Ovary (tissue), 9 donors: ENCODE measurements around the gene AFF1. TPM values are rescaled to one million over a fixed set of nuclear protein-coding genes. Genes with fewer than 3 reads are reported as not detected.

Source experiments
- DNase-seq, 5 donors: peaks; one replicate each; pipeline ENCODE4 v3.0.0-alpha.2; 2019 to 2020
- H3K27ac ChIP-seq, 2 donors: fragments of 200-600 bp; one replicate each; pipeline versions ENCODE4 v1.5.1 to v1.8.0; 2019 to 2022
- H3K27me3 ChIP-seq: fragments of 200-600 bp; one replicate; pipeline ENCODE4 v1.8.0; 2022
- H3K36me3 ChIP-seq: fragments of 200-600 bp; sonication (generic); one replicate; pipeline ENCODE4 v1.5.1; 2019
- H3K4me1 ChIP-seq: one replicate; pipeline ENCODE4 v1.8.1; 2013; ENCODE audit warnings: mild to moderate bottlenecking, moderate library complexity; ENCODE audit not compliant: insufficient read depth
- H3K4me3 ChIP-seq: fragments of 200-600 bp; sonication (generic); one replicate; pipeline ENCODE4 v1.5.1; 2017
- H3K9me3 ChIP-seq, 2 donors: fragments of 200-600 bp in 1 of 2; sonication (generic) in 1 of 2; one replicate each; pipeline versions ENCODE4 v1.5.1 to v1.8.1; 2013 to 2019; ENCODE audit warnings: mild to moderate bottlenecking in 1 of 2, moderate library complexity in 1 of 2
- CTCF ChIP-seq, 3 donors: fragments of 450-650 bp in 2 of 3; fragments of 200-600 bp in 1 of 3; IDR thresholded peaks; one replicate each; pipeline versions ENCODE4 v1.5.1 to v1.8.0; 2016 to 2022; ENCODE audit warnings: antibody characterized with exemption in 3 of 3, mild to moderate bottlenecking in 1 of 3
- EP300 ChIP-seq: sonication (generic); formaldehyde crosslinking; IDR thresholded peaks from one replicate; pipeline ENCODE4 v1.6.1; 2017; ENCODE audit warnings: antibody characterized with exemption
- POLR2A ChIP-seq: fragments of 450-650 bp; IDR thresholded peaks from one replicate; pipeline ENCODE4 v1.6.1; 2017; ENCODE audit warnings: antibody characterized with exemption, mild to moderate bottlenecking, moderate library complexity
- WGBS, 3 donors: extraction: QIAGEN DNeasy Blood & Tissue Kit in 1 of 3; methylation state at CpG; one replicate each; pipeline versions ENCODE4 v1.1.5 to v1.1.7; 2013 to 2017; 5-methylcytosine and 5-hydroxymethylcytosine counted together
- intact Hi-C, 4 donors: fragments of 100-400 bp; cut with DNase I; formaldehyde crosslinking; loops; one replicate each; pipeline versions ENCODE4 v1.11.0 to v1.15.1; 2022 to 2023
- polyA plus RNA-seq, 2 donors: library from polyadenylated mRNA; stranded (reverse); fragments of 200-250 nt in 1 of 2; fragments of 350-450 nt in 1 of 2; fragmentation: Illumina TruSeq in 1 of 2; extraction: RNeasy Lipid Tissue Mini Kit (QIAGEN cat#74804) in 1 of 2; gene quantifications; one replicate each; pipeline ENCODE4 v1.2.3, GENCODE V29; 2013 to 2014
- total RNA-seq, 7 donors: library from RNA; depleted of rRNA in 2 of 7; stranded (reverse); fragments of >200 nt in 2 of 7; fragmentation: NEBNext Ultra II Directional in 3 of 7; extraction: Animal tissue kit (Norgen Biotek cat#: 25700) in 3 of 7; gene quantifications; one replicate each; pipeline versions ENCODE4 v1.1.0 to v1.2.4, GENCODE V29; 2016 to 2023
- donor health status: DM: no; HTN: no; CAD: no; lungs with moderate emphysema.
- donor health status: DM: no; HTN: no; CAD: no.
- donor health status: Bipolar disorder and iron deficiency.
- donor health status: DM: yes; HTN: yes; CAD: no.
- donor health status: DM: no; HTN: no; CAD: no.
- donor health status: DM: yes; HTN: yes; CAD: no.

AFF1 gene
- total and polyA plus RNA-seq, 9 donors = 26.0 to 107 (median 76.7) TPM

- intact Hi-C loops = no loop called here
- peaks cover 29% of the 10 kb centered on the region for H3K4me1 ChIP-seq
- no peak for TF ChIP-seq EP300
- no peak for TF ChIP-seq POLR2A
- no peak for TF ChIP-seq CTCF (IDR thresholded peaks at IDR 0.05)
- peak overlapping the region; percentile 14 for H3K4me3 ChIP-seq
- peak overlapping the region; percentile 23 to 62 for H3K27ac ChIP-seq
- DNase-seq = no peak
- H3K27me3 ChIP-seq = no peaks in the 10 kb centered on the region
- H3K9me3 ChIP-seq = no peaks in the 10 kb centered on the region
- 12 to 17% (median 14%) methylated on average over 6 of the region's 6 CpGs for WGBS, 3 donors
- H3K36me3 ChIP-seq = no peaks in the 10 kb centered on the region
Measured at GRCh38 chr4:87045234-87045558, 110.4 kb downstream of the AFF1 start.

- TF ChIP-seq CTCF (IDR thresholded peaks at IDR 0.05) (no peak), POLR2A (no peak), EP300 (no peak)
- 6 to 10% (median 9%) methylated on average over 3 of the region's 3 CpGs for WGBS, 3 donors
- Histone ChIP-seq H3K9me3 (no peaks in the 10 kb centered on the region), H3K4me1 (peaks cover 31% of the 10 kb centered on the region), H3K27ac (peak overlapping the region; percentile 23 to 62), H3K4me3 (peak overlapping the region; percentile 14), H3K27me3 (no peaks in the 10 kb centered on the region), H3K36me3 (no peaks in the 10 kb centered on the region)
- intact Hi-C loops = no loop called here
- no peak for DNase-seq
Measured at GRCh38 chr4:87045659-87046058, 110.8 kb downstream of the AFF1 start.

GRCh38 chr4:87046121-87046551, 111.3 kb downstream of the AFF1 start:
- intact Hi-C loops = no loop called here
- 9 to 11% (median 10%) methylated on average over 4 of the region's 4 CpGs for WGBS, 3 donors
- TF ChIP-seq EP300 = no peak
- TF ChIP-seq CTCF (IDR thresholded peaks at IDR 0.05) = no peak
- TF ChIP-seq POLR2A = no peak

GRCh38 chr4:87047281-87047798, 112.5 kb downstream of the AFF1 start:
- Histone ChIP-seq H3K27ac (no peak overlapping the region), H3K4me3 (no peak overlapping the region), H3K27me3 (no peaks in the 10 kb centered on the region), H3K4me1 (peaks cover 31% of the 10 kb centered on the region), H3K9me3 (no peaks in the 10 kb centered on the region), H3K36me3 (no peaks in the 10 kb centered on the region)
- TF ChIP-seq CTCF (IDR thresholded peaks at IDR 0.05) = no peak
- no peak for TF ChIP-seq EP300
- TF ChIP-seq POLR2A = no peak
- intact Hi-C loops = no loop called here
- DNase-seq = no peak
- 96 to 98% (median 97%) methylated on average over 11 of the region's 11 CpGs for WGBS, 3 donors

More at GRCh38 chr4:87046121-87046551, 111.3 kb downstream of the AFF1 start:
- no peaks in the 10 kb centered on the region for H3K9me3 ChIP-seq
- no peaks in the 10 kb centered on the region for H3K27me3 ChIP-seq
- H3K27ac ChIP-seq = peak overlapping the region; percentile 23 to 62
- H3K4me1 ChIP-seq = peaks cover 30% of the 10 kb centered on the region
- DNase-seq = no peak
- H3K36me3 ChIP-seq = no peaks in the 10 kb centered on the region
- no peak overlapping the region for H3K4me3 ChIP-seq
